ENCODE measurements around the gene PET117.
"Not testable (repeated sequence)": the region's sequence is repeated elsewhere in the genome, so short reads cannot be mapped to it uniquely, and the experiment has no call there.

GRCh38 chr20:18180366-18180765, 42.7 kb downstream of the PET117 start:
- TF ChIP-seq CTCF (IDR thresholded peaks at IDR 0.05 in 8 of 11, conservative IDR thresholded peaks at IDR 0.05 in 3 of 11); POLR2AphosphoS5 (IDR thresholded peaks at IDR 0.05); POLR2A (IDR thresholded peaks at IDR 0.05): not testable (repeated sequence)

All from spleen (tissue), 7 donors.